ENCODE results near the gene PCDHGA4.
"Not testable (repeated sequence)": the region's sequence is repeated elsewhere in the genome, so short reads cannot be mapped to it uniquely, and the experiment has no call there.

The PCDHGA4 gene

DNA sequence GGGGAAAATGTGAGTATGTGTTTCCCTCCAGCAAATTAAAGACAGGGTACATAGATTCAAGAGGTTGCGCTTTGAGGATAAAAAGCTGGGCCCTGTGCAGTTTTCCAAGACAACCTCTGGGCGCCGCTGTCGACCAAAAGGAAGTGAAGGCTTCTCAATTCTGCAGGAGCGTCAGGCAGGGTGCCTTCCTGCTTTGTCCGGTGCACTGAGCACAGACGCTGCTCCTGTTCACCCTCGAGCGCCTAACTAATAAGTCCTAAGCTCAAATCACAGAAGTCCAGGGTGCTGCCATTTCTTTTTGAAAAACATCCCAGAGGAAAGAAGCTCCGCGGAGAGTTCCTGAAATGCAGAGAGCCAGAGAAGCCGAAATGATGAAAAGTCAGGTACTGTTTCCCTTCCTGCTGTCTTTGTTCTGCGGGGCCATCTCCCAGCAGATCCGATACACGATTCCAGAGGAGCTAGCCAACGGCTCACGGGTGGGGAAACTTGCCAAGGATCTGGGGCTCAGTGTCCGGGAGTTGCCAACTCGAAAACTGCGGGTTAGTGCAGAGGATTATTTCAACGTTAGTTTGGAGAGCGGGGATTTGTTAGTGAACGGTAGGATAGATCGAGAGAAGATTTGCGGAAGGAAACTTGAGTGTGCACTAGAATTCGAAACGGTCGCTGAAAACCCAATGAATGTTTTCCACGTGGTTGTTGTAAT lies 4.8 kb upstream of the PCDHGA4 start, which contains the start of gene PCDHGB1:
Gene PCDHGB1, plus strand, starts transcription at position 183 of the 703 bp plus-strand sequence. Its CDS starts 162 bp downstream, at position 345.
- peak; percentile 22 to 40 for DNase-seq

DNA sequence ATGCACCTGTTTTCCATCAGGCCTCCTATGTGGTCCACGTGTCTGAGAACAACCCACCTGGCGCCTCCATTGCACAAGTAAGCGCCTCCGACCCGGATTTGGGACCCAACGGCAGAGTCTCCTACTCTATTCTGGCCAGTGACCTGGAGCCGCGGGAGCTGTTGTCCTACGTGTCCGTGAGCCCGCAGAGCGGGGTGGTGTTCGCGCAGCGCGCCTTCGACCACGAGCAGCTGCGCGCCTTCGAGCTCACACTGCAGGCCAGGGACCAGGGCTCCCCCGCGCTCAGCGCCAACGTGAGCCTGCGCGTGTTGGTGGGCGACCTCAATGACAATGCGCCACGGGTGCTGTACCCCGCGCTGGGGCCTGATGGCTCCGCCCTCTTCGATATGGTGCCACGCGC lies 3.2 kb upstream of the PCDHGA4 start:
- no peak for DNase-seq

DNA sequence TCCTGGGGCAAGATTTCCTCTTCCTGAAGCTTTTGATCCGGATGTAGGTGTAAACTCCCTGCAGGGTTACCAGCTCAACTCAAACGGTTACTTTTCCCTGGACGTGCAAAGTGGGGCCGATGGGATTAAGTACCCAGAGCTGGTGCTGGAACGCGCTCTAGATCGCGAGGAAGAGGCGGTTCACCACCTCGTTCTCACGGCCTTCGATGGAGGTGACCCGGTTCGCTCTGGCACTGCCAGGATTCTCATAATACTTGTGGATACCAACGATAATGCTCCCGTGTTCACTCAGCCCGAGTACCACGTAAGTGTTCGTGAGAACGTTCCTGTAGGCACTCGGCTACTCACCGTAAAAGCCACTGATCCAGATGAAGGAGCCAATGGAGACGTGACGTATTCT lies 820 bp downstream of the PCDHGA4 start:
- DNase-seq = no peak

DNA sequence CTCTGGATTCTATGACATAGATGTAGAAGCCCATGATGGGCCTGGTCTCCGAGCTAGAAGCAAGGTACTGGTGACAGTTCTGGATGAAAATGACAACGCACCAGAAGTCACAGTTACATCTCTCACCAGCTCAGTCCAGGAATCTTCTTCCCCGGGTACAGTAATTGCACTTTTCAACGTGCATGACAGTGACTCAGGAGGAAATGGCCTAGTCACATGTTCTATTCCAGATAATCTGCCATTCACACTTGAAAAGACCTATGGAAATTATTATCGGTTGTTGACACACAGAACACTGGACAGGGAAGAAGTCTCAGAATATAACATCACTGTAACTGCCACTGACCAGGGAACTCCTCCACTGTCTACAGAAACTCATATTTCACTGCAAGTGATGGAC lies 1.3 kb downstream of the PCDHGA4 start:
- DNase-seq = no peak

DNA sequence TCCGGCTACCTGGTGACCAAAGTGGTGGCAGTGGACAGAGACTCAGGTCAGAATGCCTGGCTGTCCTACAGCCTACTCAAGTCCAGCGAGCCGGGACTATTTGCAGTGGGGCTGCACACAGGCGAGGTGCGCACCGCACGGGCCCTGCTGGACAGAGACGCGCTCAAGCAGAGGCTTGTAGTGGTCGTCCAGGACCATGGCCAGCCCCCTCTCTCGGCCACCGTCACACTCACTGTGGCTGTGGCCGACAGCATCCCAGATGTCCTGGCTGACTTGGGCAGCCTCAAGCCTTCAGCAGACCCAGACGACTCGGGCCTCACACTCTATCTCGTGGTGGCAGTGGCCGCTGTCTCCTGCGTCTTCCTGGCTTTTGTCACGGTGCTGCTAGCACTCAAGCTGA lies 2.1 kb downstream of the PCDHGA4 start:
- no peak for DNase-seq

DNA sequence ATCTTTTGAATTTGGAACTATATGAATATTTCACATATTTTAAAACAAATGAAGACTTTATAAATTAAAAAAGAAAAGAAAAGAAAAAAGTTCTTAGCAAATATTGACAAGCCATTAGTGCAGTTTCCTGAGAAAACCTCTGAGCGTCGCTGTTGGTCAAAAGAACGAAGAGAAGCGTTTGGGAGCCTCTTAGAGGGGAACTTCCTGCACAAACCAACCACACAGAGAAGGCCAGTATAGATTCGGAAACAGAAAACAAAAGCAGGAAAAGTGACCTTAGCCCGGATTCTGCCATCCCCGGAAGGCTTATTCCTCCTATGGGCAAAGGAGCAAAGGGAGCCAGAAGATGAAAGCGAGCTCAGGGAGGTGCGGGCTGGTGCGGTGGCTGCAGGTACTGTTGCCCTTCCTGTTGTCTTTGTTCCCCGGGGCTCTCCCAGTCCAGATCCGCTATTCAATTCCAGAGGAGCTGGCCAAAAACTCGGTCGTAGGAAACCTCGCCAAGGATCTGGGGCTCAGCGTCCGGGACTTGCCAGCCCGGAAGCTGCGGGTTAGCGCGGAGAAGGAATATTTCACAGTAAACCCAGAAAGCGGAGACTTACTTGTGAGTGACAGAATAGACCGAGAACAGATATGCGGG lies 5.1 kb downstream of the PCDHGA4 start, which contains the start of gene PCDHGB2:
Gene PCDHGB2, plus strand, starts transcription at position 205 of the 637 bp plus-strand sequence. Its CDS starts 142 bp downstream, at position 347.
- DNase-seq = no peak

DNA sequence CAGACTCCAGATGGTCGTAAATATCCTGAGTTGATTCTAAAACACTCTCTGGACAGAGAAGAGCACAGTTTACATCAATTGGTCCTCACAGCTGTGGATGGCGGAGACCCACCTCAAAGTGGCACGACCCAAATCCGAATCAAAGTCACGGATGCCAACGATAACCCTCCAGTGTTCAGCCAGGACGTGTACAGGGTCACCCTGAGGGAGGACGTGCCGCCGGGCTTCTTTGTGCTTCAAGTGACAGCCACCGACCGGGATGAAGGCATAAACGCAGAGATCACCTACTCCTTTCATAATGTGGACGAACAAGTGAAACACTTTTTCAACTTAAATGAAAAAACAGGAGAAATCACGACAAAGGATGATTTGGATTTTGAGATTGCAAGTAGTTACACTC lies 5.9 kb downstream of the PCDHGA4 start:
- no peak for DNase-seq

DNA sequence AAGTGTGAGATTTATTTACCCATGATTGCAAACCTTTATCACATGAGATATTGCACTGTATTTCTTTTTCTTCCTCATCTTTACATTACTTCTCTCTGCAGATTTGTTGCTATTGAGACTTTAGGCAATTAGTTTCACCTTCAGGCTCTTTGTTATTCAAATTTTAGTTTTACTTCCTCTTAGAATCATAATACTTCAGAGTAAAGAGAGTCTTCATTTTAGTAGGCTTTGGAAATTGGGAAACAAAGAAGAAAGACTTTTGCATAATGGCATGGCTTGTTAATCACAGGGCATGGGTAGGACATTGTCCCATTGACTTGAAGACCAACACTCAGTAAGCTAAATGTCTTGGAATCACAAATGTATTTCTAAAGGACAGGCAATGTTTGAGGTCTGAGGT lies 7.9 kb downstream of the PCDHGA4 start:
- no peak for DNase-seq

DNA sequence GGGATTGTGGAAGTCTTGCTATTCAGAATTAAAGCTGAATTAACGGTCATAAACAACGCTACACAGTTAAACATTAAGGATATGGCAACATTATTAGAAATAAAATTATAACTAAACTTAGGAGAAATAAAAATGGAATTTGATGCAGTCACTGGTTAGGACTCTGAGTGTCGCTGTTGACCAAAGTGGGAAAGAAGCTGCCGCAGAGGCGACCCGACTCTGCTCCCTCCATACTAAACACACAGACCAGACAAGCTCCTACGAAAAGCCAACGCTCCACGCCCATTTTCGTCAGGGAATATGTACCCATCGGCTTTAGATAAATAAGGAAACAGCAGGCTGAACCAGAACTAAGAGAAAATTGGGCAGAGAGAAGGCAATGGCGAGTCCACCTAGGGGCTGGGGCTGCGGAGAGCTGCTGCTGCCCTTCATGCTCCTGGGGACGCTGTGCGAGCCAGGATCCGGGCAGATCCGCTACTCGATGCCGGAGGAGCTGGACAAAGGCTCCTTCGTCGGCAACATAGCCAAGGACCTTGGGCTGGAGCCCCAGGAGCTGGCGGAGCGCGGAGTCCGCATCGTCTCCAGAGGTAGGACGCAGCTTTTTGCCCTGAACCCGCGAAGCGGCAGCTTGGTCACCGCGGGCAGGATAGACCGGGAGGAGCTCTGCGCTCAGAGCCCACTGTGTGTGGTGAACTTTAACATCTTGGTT lies 9.3 kb downstream of the PCDHGA4 start, which contains the start of gene PCDHGA5:
Gene PCDHGA5, plus strand, starts transcription at position 211 of the 709 bp plus-strand sequence. Its CDS starts 169 bp downstream, at position 380.
- no peak for DNase-seq

DNA sequence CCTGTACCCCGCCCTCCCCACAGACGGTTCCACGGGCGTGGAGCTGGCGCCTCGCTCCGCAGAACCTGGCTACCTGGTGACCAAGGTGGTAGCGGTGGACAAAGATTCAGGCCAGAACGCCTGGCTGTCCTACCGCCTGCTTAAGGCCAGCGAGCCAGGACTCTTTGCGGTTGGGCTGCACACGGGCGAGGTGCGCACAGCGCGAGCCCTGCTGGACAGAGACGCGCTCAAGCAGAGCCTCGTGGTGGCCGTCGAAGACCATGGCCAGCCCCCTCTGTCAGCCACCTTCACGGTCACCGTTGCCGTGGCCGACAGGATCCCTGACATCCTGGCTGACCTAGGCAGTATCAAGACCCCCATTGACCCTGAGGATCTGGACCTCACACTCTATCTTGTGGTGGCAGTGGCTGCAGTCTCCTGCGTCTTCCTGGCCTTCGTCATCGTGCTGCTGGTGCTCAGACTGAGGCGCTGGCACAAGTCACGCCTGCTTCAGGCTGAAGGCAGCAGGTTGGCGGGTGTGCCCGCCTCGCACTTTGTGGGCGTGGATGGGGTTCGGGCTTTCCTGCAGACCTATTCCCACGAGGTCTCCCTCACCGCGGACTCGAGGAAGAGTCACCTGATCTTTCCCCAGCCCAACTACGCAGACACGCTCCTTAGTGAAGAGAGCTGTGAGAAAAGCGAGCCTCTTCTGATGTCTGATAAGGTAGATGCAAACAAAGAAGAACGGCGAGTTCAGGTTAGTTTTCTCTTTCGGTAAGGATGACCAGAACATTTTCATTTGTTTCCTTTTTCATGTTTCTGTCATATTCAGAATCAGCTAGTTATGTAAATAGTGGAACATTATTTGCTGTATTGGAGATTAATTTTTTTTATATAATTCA lies 11.4 kb downstream of the PCDHGA4 start:
- no peak for DNase-seq

DNA sequence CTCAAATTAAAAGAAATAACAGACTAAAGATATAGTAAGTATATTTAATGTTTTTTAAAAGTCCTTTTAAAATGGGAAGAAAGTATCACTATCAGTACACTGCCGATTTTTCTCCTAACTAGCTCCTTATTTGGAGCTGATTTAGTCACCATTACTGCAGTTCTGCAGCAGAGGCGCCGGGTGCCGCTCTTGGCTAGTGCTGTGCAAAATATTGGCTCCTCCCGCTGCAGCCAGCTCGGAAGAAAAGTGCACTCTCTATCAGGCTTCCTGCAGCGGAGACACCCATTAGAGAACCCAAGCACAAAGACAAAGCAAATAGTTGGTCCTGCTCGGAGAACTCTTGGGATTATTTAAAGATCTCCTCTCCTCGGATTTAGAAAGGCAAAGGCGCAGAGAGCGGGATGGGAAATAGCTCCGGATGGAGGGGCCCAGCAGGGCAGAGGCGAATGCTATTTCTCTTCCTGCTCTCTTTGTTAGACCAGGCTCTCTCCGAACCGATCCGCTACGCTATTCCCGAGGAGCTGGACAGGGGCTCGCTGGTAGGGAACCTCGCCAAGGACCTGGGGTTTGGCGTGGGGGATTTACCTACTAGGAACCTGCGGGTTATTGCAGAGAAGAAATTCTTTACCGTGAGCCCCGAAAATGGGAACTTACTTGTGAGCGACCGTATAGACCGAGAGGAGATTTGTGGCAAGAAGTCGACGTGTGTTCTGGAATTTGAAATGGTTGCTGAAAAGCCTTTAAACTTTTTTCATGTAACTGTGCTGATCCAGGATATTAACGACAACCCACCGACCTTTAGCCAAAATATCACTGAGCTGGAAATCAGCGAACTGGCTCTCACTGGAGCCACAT lies 15.4 kb downstream of the PCDHGA4 start, which contains the start of gene PCDHGB3:
Gene PCDHGB3, plus strand, starts transcription at position 249 of the 855 bp plus-strand sequence. Its CDS starts 153 bp downstream, at position 402.
- DNase-seq = no peak

DNA sequence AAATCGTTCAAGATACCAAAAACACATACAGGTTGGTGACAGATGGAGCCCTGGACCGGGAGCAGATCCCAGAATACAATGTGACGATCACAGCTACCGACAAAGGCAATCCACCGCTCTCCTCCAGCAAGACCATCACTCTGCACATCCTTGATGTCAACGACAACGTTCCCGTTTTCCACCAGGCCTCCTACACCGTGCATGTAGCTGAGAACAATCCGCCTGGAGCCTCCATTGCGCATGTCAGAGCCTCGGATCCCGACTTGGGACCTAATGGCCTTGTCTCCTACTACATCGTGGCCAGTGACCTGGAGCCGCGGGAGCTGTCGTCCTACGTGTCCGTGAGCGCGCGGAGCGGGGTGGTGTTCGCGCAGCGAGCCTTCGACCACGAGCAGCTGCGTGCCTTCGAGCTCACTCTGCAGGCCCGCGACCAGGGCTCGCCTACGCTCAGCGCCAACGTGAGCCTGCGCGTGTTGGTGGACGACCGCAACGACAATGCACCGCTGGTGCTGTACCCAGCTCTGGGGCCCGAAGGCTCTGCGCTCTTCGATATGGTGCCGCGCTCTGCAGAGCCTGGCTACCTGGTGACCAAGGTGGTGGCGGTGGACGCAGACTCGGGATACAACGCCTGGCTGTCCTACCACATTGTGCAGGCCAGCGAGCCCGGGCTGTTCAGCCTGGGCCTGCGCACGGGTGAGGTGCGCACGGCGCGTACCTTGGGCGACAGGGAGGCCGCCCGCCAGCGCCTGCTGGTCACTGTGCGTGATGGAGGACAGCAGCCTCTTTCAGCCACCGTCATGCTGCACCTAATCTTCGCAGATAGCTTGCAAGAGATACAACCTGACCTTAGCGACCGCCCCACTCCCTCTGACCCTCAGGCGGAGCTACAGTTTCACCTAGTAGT lies 17.0 kb downstream of the PCDHGA4 start:
- no peak for DNase-seq

DNA sequence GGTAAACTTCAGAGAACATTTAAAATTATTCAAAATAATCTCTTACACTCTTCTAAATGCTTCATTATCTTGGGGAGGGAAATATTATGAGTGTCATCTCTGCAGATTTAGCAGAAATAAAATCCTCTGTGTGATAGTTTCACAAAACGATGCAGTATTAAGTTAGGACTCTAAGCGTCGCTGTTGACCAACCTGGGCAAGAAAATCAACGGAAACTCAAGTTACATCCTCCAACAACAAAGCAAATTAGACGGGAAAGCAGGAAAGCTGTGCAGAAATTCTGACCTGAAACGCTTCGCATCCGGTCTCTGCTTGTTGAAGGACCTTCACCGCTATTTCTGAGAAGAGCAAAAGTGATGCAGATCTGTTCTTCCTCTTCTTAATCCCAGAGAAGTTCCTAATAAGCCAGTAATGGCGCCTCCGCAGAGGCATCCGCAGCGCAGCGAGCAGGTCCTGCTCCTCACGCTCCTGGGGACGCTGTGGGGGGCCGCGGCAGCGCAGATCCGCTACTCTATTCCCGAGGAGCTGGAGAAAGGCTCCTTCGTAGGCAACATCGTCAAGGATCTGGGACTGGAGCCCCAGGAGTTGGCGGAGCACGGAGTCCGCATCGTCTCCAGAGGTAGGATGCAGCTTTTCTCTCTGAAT lies 19.0 kb downstream of the PCDHGA4 start, which contains the start of gene PCDHGA6:
Gene PCDHGA6, plus strand, starts transcription at position 219 of the 645 bp plus-strand sequence. Its CDS starts 193 bp downstream, at position 412.
- DNase-seq = no peak

DNA sequence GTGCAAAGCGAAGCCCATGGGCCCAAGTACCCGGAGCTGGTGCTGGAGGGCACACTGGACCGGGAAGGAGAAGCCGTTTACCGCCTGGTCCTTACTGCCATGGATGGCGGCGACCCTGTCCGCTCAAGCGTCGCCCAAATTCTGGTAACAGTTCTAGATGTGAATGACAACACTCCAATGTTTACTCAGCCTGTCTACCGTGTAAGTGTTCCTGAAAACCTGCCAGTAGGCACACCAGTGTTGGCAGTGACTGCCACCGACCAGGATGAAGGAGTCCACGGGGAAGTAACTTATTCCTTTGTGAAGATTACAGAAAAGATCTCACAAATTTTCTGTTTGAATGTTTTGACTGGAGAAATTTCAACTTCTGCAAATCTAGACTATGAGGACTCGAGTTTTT lies 19.8 kb downstream of the PCDHGA4 start:
- DNase-seq = no peak

DNA sequence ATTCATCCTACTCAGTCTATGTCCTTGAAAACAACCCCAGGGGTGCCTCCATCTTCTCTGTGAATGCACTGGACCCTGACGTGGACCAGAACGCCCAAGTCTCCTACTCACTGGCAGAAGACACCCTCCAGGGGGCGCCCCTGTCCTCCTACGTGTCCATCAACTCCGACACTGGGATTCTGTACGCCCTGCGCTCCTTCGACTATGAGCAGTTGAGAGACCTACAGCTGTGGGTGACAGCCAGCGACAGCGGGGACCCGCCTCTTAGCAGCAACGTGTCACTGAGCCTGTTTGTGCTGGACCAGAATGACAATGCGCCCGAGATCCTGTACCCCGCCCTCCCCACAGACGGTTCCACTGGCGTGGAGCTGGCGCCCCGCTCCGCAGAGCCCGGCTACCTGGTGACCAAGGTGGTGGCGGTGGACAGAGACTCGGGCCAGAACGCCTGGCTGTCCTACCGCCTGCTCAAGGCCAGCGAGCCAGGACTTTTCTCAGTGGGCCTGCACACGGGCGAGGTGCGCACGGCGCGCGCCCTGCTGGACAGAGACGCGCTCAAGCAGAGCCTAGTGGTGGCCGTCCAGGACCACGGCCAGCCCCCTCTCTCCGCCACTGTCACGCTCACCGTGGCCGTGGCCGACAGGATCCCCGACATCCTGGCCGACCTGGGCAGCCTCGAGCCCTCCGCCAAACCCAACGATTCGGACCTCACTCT lies 20.8 kb downstream of the PCDHGA4 start:
- not testable (repeated sequence) for DNase-seq

DNA sequence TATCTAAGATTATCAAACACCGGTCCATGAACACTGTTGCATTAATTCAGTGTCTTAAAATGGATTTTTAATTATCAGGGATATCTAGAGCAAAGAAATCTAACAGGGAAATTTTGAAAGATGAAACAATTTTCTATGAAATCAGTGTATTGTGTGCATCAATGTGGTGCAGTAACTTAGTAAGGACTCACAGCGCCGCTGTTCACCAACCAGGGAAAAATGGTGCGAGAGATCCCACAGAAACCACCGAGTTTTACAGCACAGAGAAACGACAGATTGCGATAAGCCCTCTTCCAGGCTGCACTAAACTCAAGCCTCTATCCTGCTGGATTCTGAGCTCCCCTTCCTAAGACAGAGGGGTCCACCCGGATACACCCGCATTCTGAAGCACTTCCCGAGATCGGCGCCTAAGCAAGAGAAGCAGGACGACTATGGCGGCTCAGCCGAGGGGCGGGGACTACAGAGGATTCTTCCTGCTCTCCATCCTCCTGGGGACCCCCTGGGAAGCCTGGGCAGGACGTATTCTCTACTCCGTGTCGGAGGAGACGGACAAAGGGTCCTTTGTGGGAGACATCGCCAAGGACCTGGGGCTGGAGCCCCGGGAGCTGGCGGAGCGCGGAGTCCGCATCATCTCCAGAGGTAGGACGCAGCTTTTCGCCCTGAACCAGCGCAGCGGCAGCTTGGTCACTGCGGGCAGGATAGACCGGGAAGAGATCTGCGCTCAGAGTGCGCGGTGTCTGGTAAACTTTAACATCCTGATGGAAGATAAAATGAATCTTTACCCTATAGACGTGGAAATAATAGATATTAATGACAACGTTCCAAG lies 27.9 kb downstream of the PCDHGA4 start, which contains the start of gene PCDHGA7:
Gene PCDHGA7, plus strand, starts transcription at position 274 of the 826 bp plus-strand sequence. Its CDS starts 158 bp downstream, at position 432.
- DNase-seq = no peak

DNA sequence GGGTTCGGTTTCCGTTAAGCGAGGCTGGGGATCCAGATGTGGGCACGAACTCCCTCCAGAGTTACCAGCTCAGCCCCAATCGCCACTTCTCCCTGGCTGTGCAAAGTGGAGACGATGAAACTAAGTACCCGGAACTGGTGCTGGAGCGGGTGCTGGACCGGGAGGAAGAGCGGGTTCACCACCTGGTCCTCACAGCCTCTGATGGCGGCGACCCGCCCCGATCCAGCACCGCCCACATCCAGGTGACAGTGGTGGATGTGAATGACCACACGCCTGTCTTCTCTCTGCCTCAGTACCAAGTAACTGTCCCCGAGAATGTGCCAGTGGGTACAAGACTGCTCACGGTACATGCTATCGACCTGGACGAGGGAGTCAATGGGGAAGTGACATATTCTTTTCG lies 28.5 kb downstream of the PCDHGA4 start:
- no peak for DNase-seq
